Measurements from ENCODE around the gene ARF5. TPM values are rescaled to one million over a fixed set of nuclear protein-coding genes. Genes with fewer than 3 reads are reported as not detected.
A peak's percentile ranks its signal among the peaks of the same experiment; 100 is the strongest.

The ARF5 gene
- total RNA-seq, 1 donor from 2014 or later, result 189 TPM

GRCh38 chr7:127618042-127618441 is 29.8 kb downstream of the ARF5 start, which contains the start of gene PAX4:
Gene PAX4 (minus strand): TSS chr7:127618142. CDS start chr7:127615928, 2,214 bp downstream.
- peak within 1 kb of the TSS; percentile 5 for H3K4me3 Mint-ChIP-seq
- no peak for DNase-seq (ENCODE audit: extremely low spot score, unreplicated experiment)
- no peaks in the 10 kb centered on the region for H3K36me3 Mint-ChIP-seq
- H3K9me3 Mint-ChIP-seq, result no peaks in the 10 kb centered on the region
- H3K27ac Mint-ChIP-seq, result no peak within 1 kb of the TSS
- no peak for TF ChIP-seq CTCF (conservative IDR thresholded peaks at IDR 0.05)
- peaks cover 94% of the 10 kb centered on the region for H3K27me3 Mint-ChIP-seq
- H3K4me1 Mint-ChIP-seq (ENCODE audit: unreplicated experiment), result peaks cover 7% of the 10 kb centered on the region

GRCh38 chr7:127618775-127619174 is 30.6 kb downstream of the ARF5 start:
- Mint-ChIP-seq H3K4me3 (no peak overlapping the region), H3K27ac (no peak overlapping the region), H3K36me3 (no peaks in the 10 kb centered on the region), H3K27me3 (peaks cover 92% of the 10 kb centered on the region), H3K9me3 (no peaks in the 10 kb centered on the region), H3K4me1 (ENCODE audit: unreplicated experiment) (peaks cover 7% of the 10 kb centered on the region)
- TF ChIP-seq CTCF (conservative IDR thresholded peaks at IDR 0.05), result no peak
- DNase-seq (ENCODE audit: extremely low spot score, unreplicated experiment), result no peak

GRCh38 chr7:127619681-127620405 is 31.6 kb downstream of the ARF5 start:
- TF ChIP-seq CTCF (conservative IDR thresholded peaks at IDR 0.05), result no peak
- Mint-ChIP-seq H3K36me3 (no peaks in the 10 kb centered on the region), H3K4me1 (ENCODE audit: unreplicated experiment) (peaks cover 7% of the 10 kb centered on the region), H3K9me3 (no peaks in the 10 kb centered on the region), H3K27me3 (peaks cover 93% of the 10 kb centered on the region), H3K27ac (no peak overlapping the region), H3K4me3 (peak overlapping the region; percentile 64)
- DNase-seq (ENCODE audit: extremely low spot score, unreplicated experiment), result no peak

- Mint-ChIP-seq H3K27ac (no peak overlapping the region), H3K4me3 (peak overlapping the region; percentile 64)
Observed at GRCh38 chr7:127620406-127621233, 32.4 kb downstream of the ARF5 start.

GRCh38 chr7:127625331-127625730 is 37.1 kb downstream of the ARF5 start:
- Mint-ChIP-seq H3K4me1 (ENCODE audit: unreplicated experiment) (peaks cover 5% of the 10 kb centered on the region), H3K9me3 (no peaks in the 10 kb centered on the region), H3K27me3 (peaks cover 45% of the 10 kb centered on the region), H3K4me3 (no peak overlapping the region), H3K36me3 (no peaks in the 10 kb centered on the region), H3K27ac (no peak overlapping the region)
- no peak for TF ChIP-seq CTCF (conservative IDR thresholded peaks at IDR 0.05)
- no peak for DNase-seq (ENCODE audit: extremely low spot score, unreplicated experiment)

More at GRCh38 chr7:127620406-127621233, 32.4 kb downstream of the ARF5 start:
- Mint-ChIP-seq H3K36me3 (no peaks in the 10 kb centered on the region), H3K4me1 (ENCODE audit: unreplicated experiment) (peaks cover 7% of the 10 kb centered on the region), H3K9me3 (no peaks in the 10 kb centered on the region), H3K27me3 (peaks cover 88% of the 10 kb centered on the region)
- DNase-seq (ENCODE audit: extremely low spot score, unreplicated experiment), result no peak
- no peak for TF ChIP-seq CTCF (conservative IDR thresholded peaks at IDR 0.05)
